ENCODE data around the gene CDC42EP3.

GRCh38 chr2:37637190-37637860, 34.1 kb downstream of the CDC42EP3 start:
- TF ChIP-seq CTCF (conservative IDR thresholded peaks at IDR 0.05; ENCODE audit: low read depth in 2 of 2) = peak in 1 of 2 experiments; percentile 33; a peak in 2 of 4 replicates
- TF ChIP-seq EZH2 (IDR thresholded peaks at IDR 0.05; ENCODE audit: low read depth, unreplicated experiment) = no peak
- TF ChIP-seq CREB1 (CRISPR knock-in tag; IDR thresholded peaks at IDR 0.05; ENCODE audit: low read depth) = no peak
- TF ChIP-seq POLR2AphosphoS5 (IDR thresholded peaks at IDR 0.05; ENCODE audit: low read depth) = no peak
- TF ChIP-seq EZH2phosphoT487 (IDR thresholded peaks at IDR 0.05; ENCODE audit: unreplicated experiment) = no peak
- TF ChIP-seq REST (IDR thresholded peaks at IDR 0.05; ENCODE audit: unreplicated experiment) = no peak
- no peak for TF ChIP-seq STAT1 (IDR thresholded peaks at IDR 0.05; ENCODE audit: unreplicated experiment)
- no peak for TF ChIP-seq ETS1 (IDR thresholded peaks at IDR 0.05)
- TF ChIP-seq JUNB (IDR thresholded peaks at IDR 0.05; ENCODE audit: unreplicated experiment) = no peak
